Panc1 (cell line): ENCODE results near the gene LINC01488.

Source experiments
- CTCF ChIP-seq: fragments of 450-650 bp; IDR thresholded peaks from 2 replicates; pipeline ENCODE4 v1.5.1; 2017; ENCODE audit warnings: mild to moderate bottlenecking
- POLR2AphosphoS5 ChIP-seq: IDR thresholded peaks from 2 replicates; pipeline ENCODE4 v1.6.1; 2012; ENCODE audit warnings: mild to moderate bottlenecking, low read depth, low read length, moderate library complexity

- TF ChIP-seq CTCF (no peak), POLR2AphosphoS5 (no peak)
Observed at GRCh38 chr11:69541501-69542313, 60.2 kb downstream of the LINC01488 start.
